HL-60 (cell line): Measurements from ENCODE around the gene SLC35F5.

Experiments
- POLR2AphosphoS5 ChIP-seq: IDR thresholded peaks from 2 replicates; pipeline ENCODE4 v1.6.1; 2012; ENCODE audit warnings: low read depth
- SPI1 ChIP-seq: IDR thresholded peaks from 2 replicates; pipeline ENCODE4 v1.6.1; 2012; ENCODE audit warnings: low read depth, mild to moderate bottlenecking, borderline replicate concordance
- TF ChIP-seq, protein P1 (sequence below): IDR thresholded peaks from one replicate; pipeline ENCODE4 v1.5.1; 2011; ENCODE audit warnings: low read length, control low read depth, inconsistent platforms; ENCODE audit not compliant: insufficient read depth
- TF ChIP-seq, protein P2 (sequence below): IDR thresholded peaks from 2 replicates; pipeline ENCODE4 v1.6.1; 2012; ENCODE audit warnings: low read depth; ENCODE audit not compliant: insufficient replicate concordance

DNA sequence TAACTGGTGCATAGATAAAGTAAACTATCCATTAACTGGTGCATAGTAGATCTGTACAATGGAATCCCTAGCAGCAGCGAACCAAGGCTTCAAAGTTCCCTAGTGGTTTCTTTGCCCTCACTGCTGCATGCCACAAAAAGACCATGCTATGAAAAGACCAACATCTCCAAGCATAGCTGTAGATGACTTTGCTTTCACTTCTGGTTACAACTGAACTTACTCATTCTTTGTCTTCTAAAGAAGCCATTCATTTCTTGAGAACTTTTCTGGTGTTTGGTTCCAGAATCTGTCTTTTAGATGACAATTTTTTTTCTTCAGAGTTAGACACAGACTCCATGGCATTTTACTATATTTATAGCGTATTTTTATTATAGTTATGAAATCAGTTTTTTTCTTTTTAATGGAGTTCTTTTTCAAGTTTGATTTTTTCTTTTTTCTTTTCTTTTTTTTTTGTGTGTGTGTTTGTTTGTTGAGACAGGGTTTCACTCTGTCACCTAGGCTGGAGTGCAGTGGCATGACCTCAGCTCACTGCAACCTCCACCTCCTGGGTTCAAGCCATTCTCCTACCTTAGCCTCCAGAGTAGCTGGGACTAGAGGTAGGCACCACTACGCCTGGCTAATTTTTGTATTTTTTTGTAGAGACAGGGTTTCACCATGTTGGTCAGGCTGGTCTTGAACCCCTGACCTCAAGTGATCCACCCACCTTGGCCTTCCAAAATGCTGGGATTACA, 63.6 kb downstream of the SLC35F5 start:
- TF ChIP-seq, protein P1, sequence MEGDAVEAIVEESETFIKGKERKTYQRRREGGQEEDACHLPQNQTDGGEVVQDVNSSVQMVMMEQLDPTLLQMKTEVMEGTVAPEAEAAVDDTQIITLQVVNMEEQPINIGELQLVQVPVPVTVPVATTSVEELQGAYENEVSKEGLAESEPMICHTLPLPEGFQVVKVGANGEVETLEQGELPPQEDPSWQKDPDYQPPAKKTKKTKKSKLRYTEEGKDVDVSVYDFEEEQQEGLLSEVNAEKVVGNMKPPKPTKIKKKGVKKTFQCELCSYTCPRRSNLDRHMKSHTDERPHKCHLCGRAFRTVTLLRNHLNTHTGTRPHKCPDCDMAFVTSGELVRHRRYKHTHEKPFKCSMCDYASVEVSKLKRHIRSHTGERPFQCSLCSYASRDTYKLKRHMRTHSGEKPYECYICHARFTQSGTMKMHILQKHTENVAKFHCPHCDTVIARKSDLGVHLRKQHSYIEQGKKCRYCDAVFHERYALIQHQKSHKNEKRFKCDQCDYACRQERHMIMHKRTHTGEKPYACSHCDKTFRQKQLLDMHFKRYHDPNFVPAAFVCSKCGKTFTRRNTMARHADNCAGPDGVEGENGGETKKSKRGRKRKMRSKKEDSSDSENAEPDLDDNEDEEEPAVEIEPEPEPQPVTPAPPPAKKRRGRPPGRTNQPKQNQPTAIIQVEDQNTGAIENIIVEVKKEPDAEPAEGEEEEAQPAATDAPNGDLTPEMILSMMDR: no peak
- TF ChIP-seq, protein P2, sequence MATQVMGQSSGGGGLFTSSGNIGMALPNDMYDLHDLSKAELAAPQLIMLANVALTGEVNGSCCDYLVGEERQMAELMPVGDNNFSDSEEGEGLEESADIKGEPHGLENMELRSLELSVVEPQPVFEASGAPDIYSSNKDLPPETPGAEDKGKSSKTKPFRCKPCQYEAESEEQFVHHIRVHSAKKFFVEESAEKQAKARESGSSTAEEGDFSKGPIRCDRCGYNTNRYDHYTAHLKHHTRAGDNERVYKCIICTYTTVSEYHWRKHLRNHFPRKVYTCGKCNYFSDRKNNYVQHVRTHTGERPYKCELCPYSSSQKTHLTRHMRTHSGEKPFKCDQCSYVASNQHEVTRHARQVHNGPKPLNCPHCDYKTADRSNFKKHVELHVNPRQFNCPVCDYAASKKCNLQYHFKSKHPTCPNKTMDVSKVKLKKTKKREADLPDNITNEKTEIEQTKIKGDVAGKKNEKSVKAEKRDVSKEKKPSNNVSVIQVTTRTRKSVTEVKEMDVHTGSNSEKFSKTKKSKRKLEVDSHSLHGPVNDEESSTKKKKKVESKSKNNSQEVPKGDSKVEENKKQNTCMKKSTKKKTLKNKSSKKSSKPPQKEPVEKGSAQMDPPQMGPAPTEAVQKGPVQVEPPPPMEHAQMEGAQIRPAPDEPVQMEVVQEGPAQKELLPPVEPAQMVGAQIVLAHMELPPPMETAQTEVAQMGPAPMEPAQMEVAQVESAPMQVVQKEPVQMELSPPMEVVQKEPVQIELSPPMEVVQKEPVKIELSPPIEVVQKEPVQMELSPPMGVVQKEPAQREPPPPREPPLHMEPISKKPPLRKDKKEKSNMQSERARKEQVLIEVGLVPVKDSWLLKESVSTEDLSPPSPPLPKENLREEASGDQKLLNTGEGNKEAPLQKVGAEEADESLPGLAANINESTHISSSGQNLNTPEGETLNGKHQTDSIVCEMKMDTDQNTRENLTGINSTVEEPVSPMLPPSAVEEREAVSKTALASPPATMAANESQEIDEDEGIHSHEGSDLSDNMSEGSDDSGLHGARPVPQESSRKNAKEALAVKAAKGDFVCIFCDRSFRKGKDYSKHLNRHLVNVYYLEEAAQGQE: no peak
- TF ChIP-seq POLR2AphosphoS5 (no peak), SPI1 (no peak)
